Prostate gland (tissue), 2 donors: ENCODE measurements around the gene LAMB1. TPM values are rescaled to one million over a fixed set of nuclear protein-coding genes. Genes with fewer than 3 reads are reported as not detected.

ENCODE experiments used
- DNase-seq: peaks from one replicate; pipeline ENCODE4 v3.0.0-alpha.2; 2019; ENCODE audit warnings: low spot score
- H3K27ac ChIP-seq, 2 donors: fragments of 200-600 bp; sonication (generic); 2 replicates each; pipeline ENCODE4 v1.5.1; 2017 to 2019
- H3K27me3 ChIP-seq: fragments of 200-600 bp; sonication (generic); replicated peaks from 2 replicates; pipeline ENCODE4 v1.5.1; 2019; ENCODE audit not compliant: insufficient read depth
- H3K36me3 ChIP-seq, 2 donors: fragments of 200-600 bp; sonication (generic); 1 replicate in 1 of 2; 2 replicates in 1 of 2; pipeline versions ENCODE4 v1.5.1 to v1.8.1; 2017 to 2019
- H3K4me1 ChIP-seq: fragments of 200-600 bp; sonication (generic); replicated peaks from 2 replicates; pipeline ENCODE4 v1.5.1; 2019
- H3K4me3 ChIP-seq, 2 donors: fragments of 200-600 bp; sonication (generic); 2 replicates each; pipeline ENCODE4 v1.5.1; 2017 to 2019
- H3K9me3 ChIP-seq: fragments of 200-600 bp; sonication (generic); 2 replicates; pipeline ENCODE4 v1.5.1; 2017
- POLR2A ChIP-seq: fragments of 450-650 bp; IDR thresholded peaks from one replicate; pipeline ENCODE4 v1.6.1; 2016; ENCODE audit warnings: antibody characterized with exemption, mild to moderate bottlenecking
- POLR2AphosphoS5 ChIP-seq: sonication (generic); formaldehyde crosslinking; IDR thresholded peaks from one replicate; pipeline ENCODE4 v1.6.1; 2017; ENCODE audit warnings: antibody characterized with exemption
- WGBS: methylation state at CpG from one replicate; pipeline ENCODE4 v1.1.5; 2018; 5-methylcytosine and 5-hydroxymethylcytosine counted together
- intact Hi-C: fragments of 100-400 bp; cut with DNase I; formaldehyde crosslinking; loops from one replicate; pipeline ENCODE4 v1.14.2; 2022
- total RNA-seq, 2 donors: library from RNA; depleted of rRNA; stranded (reverse); fragments of >200 nt; gene quantifications; one replicate each; pipeline ENCODE4 v1.1.0, GENCODE V29; 2016
- TF ChIP-seq, protein P1 (sequence below), 4 experiments: fragments of 200-600 bp in 2 of 4; fragments of 450-650 bp in 2 of 4; sonication (generic) in 2 of 4; IDR thresholded peaks; 1 replicate in 3 of 4; 2 replicates in 1 of 4; pipeline ENCODE4 v1.5.1; 2016 to 2019; ENCODE audit warnings: antibody characterized with exemption in 4 of 4, mild to moderate bottlenecking in 2 of 4, moderate library complexity in 2 of 4

Gene LAMB1
- total RNA-seq, 2 donors from 2014 or later: 15.5 to 64.1 TPM

DNA sequence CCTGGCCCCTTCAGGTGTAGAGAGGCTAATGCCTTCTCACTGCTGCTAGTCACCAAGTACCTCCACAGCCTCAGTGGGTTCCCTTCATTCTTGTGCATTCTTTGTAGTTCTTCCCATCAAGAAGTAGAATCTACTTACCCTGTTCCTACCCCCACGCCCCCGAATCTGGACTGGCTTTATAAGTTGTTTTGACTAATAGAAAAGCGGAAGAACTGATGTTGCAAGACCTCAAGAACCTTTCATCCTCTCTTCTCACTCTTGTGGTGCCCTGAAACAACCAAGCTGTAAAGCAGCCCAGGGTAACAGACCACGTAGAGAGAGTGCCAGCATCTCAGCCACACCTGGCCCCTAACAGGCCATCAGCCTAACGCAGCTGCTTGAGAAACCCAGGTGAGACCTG is 23.2 kb upstream of the LAMB1 start:
- H3K4me3 ChIP-seq: no peak overlapping the region
- no peaks in the 10 kb centered on the region for H3K36me3 ChIP-seq
- H3K27me3 ChIP-seq: peaks cover 4% of the 10 kb centered on the region
- H3K9me3 ChIP-seq: no peaks in the 10 kb centered on the region
- H3K27ac ChIP-seq: no peak overlapping the region
- intact Hi-C loops: no loop called here
- DNase-seq: no peak
- WGBS: 90% methylated on average over 5 of the region's 5 CpGs
- no peak for TF ChIP-seq POLR2AphosphoS5
- TF ChIP-seq POLR2A: no peak
- TF ChIP-seq, protein P1, sequence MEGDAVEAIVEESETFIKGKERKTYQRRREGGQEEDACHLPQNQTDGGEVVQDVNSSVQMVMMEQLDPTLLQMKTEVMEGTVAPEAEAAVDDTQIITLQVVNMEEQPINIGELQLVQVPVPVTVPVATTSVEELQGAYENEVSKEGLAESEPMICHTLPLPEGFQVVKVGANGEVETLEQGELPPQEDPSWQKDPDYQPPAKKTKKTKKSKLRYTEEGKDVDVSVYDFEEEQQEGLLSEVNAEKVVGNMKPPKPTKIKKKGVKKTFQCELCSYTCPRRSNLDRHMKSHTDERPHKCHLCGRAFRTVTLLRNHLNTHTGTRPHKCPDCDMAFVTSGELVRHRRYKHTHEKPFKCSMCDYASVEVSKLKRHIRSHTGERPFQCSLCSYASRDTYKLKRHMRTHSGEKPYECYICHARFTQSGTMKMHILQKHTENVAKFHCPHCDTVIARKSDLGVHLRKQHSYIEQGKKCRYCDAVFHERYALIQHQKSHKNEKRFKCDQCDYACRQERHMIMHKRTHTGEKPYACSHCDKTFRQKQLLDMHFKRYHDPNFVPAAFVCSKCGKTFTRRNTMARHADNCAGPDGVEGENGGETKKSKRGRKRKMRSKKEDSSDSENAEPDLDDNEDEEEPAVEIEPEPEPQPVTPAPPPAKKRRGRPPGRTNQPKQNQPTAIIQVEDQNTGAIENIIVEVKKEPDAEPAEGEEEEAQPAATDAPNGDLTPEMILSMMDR (IDR thresholded peaks at IDR 0.05): no peak
- no peaks in the 10 kb centered on the region for H3K4me1 ChIP-seq

DNA sequence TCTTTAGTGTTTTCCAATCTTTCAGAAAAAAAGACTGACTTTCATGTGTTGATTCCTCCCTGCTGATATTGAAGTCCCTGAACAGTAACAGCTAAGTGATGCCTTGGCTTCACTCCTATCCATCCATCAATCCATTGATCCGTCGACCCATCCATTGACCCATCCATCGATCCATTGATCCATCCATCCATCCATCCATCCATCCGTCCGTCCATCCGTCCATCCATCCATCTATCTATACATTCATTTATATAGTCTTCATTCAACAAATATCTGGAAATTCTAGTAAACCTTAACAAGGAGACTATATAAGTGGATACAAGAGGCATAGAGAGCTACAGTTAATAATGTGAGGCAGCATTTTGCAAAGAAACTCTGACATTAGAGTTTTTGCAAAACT is 21.6 kb upstream of the LAMB1 start:
- intact Hi-C loops: no loop called here
- Histone ChIP-seq H3K4me1 (no peaks in the 10 kb centered on the region), H3K27me3 (peaks cover 4% of the 10 kb centered on the region), H3K27ac (no peak overlapping the region), H3K9me3 (no peaks in the 10 kb centered on the region), H3K4me3 (no peak overlapping the region), H3K36me3 (no peaks in the 10 kb centered on the region)
- WGBS: 98% methylated on average over 6 of the region's 6 CpGs
- DNase-seq: no peak
- TF ChIP-seq POLR2AphosphoS5 (no peak), POLR2A (no peak)
- TF ChIP-seq, protein P1 (IDR thresholded peaks at IDR 0.05): no peak

DNA sequence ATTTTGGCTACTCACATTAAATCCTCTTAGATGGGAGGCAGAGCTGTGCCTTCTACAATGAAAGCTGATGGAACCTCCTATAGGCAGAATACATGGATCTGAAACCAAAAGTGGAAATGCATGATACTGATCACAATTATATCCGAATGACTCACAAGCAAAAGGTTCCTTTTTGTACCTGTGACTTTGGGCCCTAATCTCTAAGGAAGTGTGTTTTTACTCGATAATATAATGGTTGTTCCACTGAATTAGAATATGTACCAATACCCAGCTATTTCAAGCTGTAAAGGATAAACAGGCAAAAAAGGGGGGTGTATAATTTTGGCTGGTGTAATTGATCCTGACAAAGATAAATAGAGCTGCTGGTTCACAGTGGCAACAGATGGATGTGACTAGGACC is 17.6 kb upstream of the LAMB1 start:
- intact Hi-C loops: no loop called here

DNA sequence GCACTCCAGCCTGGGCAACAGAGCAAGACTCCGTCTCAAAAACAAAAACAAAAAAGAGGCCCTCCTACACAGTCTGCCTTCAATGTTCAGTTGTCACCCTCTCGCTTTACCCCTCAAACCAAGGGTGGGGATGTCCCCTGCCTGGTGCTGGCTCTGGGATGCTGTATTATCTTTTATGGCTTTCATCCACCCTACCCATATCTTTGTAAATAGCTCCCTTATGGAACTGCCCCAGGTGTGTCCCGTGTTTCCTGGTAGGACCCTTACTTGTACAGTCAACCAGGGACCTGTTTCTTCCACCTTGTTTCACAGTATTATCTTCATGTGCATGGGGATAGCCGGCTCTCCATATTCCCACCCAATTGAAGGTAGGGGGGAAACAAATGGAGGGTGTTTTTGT is 15.7 kb upstream of the LAMB1 start:
- intact Hi-C loops: no loop called here
- WGBS: 95% methylated on average over 4 of the region's 4 CpGs

More for the DNA sequence above, 17.6 kb upstream of the LAMB1 start:
- 92% methylated on average over 2 of the region's 2 CpGs for WGBS
- TF ChIP-seq POLR2A (no peak), POLR2AphosphoS5 (no peak)
- TF ChIP-seq, protein P1 (IDR thresholded peaks at IDR 0.05): no peak
- DNase-seq: no peak
- Histone ChIP-seq H3K27me3 (peaks cover 4% of the 10 kb centered on the region), H3K27ac (no peak overlapping the region), H3K9me3 (no peaks in the 10 kb centered on the region), H3K4me1 (no peaks in the 10 kb centered on the region), H3K36me3 (no peaks in the 10 kb centered on the region), H3K4me3 (no peak overlapping the region)

DNA sequence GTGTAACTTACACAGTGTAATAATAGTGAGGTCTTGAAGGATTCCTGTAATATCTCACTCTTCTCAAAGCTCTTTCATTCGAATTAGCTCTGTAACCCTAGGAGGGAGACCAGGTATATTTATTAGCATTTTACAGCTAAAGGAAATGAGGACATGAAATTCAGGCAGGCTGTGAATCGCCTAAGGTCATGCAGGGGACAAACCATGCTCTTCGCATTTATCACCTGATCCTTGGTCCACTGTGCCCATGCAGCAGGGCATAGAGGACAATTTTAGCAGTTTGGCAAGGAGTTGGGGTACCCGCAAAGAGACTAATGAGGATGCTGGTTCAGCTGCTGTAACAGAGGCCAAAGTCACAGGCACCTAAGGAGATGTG is 14.8 kb upstream of the LAMB1 start:
- DNase-seq: no peak
- H3K4me3 ChIP-seq: no peak overlapping the region
- no peaks in the 10 kb centered on the region for H3K4me1 ChIP-seq
- H3K27me3 ChIP-seq: no peaks in the 10 kb centered on the region
- no peaks in the 10 kb centered on the region for H3K36me3 ChIP-seq
- 48% methylated on average over 4 of the region's 4 CpGs for WGBS
- intact Hi-C loops: no loop called here
- no peak overlapping the region for H3K27ac ChIP-seq
- TF ChIP-seq, protein P1 (IDR thresholded peaks at IDR 0.05): no peak
- H3K9me3 ChIP-seq: no peaks in the 10 kb centered on the region

More for the DNA sequence above, 15.7 kb upstream of the LAMB1 start:
- no peaks in the 10 kb centered on the region for H3K27me3 ChIP-seq
- H3K9me3 ChIP-seq: no peaks in the 10 kb centered on the region
- no peak overlapping the region for H3K27ac ChIP-seq
- H3K4me1 ChIP-seq: no peaks in the 10 kb centered on the region
- DNase-seq: no peak
- H3K36me3 ChIP-seq: no peaks in the 10 kb centered on the region
- no peak overlapping the region for H3K4me3 ChIP-seq
- TF ChIP-seq, protein P1 (IDR thresholded peaks at IDR 0.05): no peak
- TF ChIP-seq POLR2A (no peak), POLR2AphosphoS5 (no peak)
